ENCODE data around the gene TSC2. TPM values are rescaled to one million over a fixed set of nuclear protein-coding genes. Genes with fewer than 3 reads are reported as not detected.
A peak's percentile ranks its signal among the peaks of the same experiment; 100 is the strongest.

Gene TSC2
- 100 to 1,000 TPM in 1 of 2 donors, 10 to 100 TPM in 1; 86.3 to 168 TPM for total RNA-seq

GRCh38 chr16:2047330-2048115 lies at the start of gene TSC2, which contains the start of gene NTHL1:
Gene TSC2 (plus strand): TSS chr16:2047985. CDS start chr16:2048616, 631 bp downstream.
Gene NTHL1 (minus strand): TSS chr16:2047834. CDS start chr16:2047823, 11 bp downstream.
- peaks cover 9% of the 10 kb centered on the region for H3K4me1 ChIP-seq (replicated peaks)
- peak; percentile 97 for DNase-seq (ENCODE audit: low spot score)
- peak within 1 kb of the TSS; percentile 91 for H3K4me3 ChIP-seq
- WGBS, result under 1% methylated on average over 57 of the region's 81 CpGs
- TF ChIP-seq POLR2A (IDR thresholded peaks at IDR 0.05), result no peak
- peak; percentile 29 to 91 (median 66) for TF ChIP-seq CTCF (IDR thresholded peaks at IDR 0.05)
- peak; percentile 97 for TF ChIP-seq POLR2AphosphoS5 (IDR thresholded peaks at IDR 0.05)
- no peaks in the 10 kb centered on the region for H3K9me3 ChIP-seq
- H3K36me3 ChIP-seq, result no peaks in the 10 kb centered on the region
- intact Hi-C loops (cut with DNase I), result no loop called here
- peak within 1 kb of the TSS; percentile 66 to 73 for H3K27ac ChIP-seq
- no peaks in the 10 kb centered on the region for H3K27me3 ChIP-seq (replicated peaks; ENCODE audit: insufficient read depth)

GRCh38 chr16:1998360-1998835 lies 49.4 kb upstream of the TSC2 start:
- H3K27me3 ChIP-seq (replicated peaks; ENCODE audit: insufficient read depth), result no peaks in the 10 kb centered on the region
- WGBS, result 88% methylated on average over 26 of the region's 27 CpGs
- H3K4me3 ChIP-seq, result no peak overlapping the region
- H3K27ac ChIP-seq, result peak overlapping the region in 1 of 2 donors; percentile 14
- no peaks in the 10 kb centered on the region for H3K9me3 ChIP-seq
- TF ChIP-seq POLR2AphosphoS5 (IDR thresholded peaks at IDR 0.05) (no peak), CTCF (IDR thresholded peaks at IDR 0.05) (no peak), POLR2A (IDR thresholded peaks at IDR 0.05) (no peak)
- intact Hi-C loops (cut with DNase I), result no loop called here
- DNase-seq (ENCODE audit: low spot score), result no peak
- peaks cover 12 to 32% of the 10 kb centered on the region in 2 donors for H3K36me3 ChIP-seq
- H3K4me1 ChIP-seq (replicated peaks), result no peaks in the 10 kb centered on the region

GRCh38 chr16:1998852-1999801 lies 48.7 kb upstream of the TSC2 start:
- Histone ChIP-seq H3K36me3 (peaks cover 12 to 32% of the 10 kb centered on the region in 2 donors), H3K4me1 (replicated peaks) (peaks cover 3% of the 10 kb centered on the region), H3K9me3 (no peaks in the 10 kb centered on the region), H3K27ac (no peak overlapping the region), H3K27me3 (replicated peaks; ENCODE audit: insufficient read depth) (no peaks in the 10 kb centered on the region), H3K4me3 (no peak overlapping the region)
- intact Hi-C loops (cut with DNase I), result no loop called here
- no peak for DNase-seq (ENCODE audit: low spot score)
- 91% methylated on average over 32 of the region's 39 CpGs for WGBS
- TF ChIP-seq POLR2A (IDR thresholded peaks at IDR 0.05) (no peak), POLR2AphosphoS5 (IDR thresholded peaks at IDR 0.05) (no peak), CTCF (IDR thresholded peaks at IDR 0.05) (no peak)

GRCh38 chr16:1999866-2000514 lies 47.8 kb upstream of the TSC2 start:
- Histone ChIP-seq H3K27me3 (replicated peaks; ENCODE audit: insufficient read depth) (no peaks in the 10 kb centered on the region), H3K36me3 (peaks cover 12 to 32% of the 10 kb centered on the region in 2 donors), H3K27ac (no peak overlapping the region), H3K4me1 (replicated peaks) (peaks cover 5% of the 10 kb centered on the region), H3K9me3 (no peaks in the 10 kb centered on the region), H3K4me3 (no peak overlapping the region)
- WGBS, result 87% methylated on average over 26 of the region's 28 CpGs
- intact Hi-C loops (cut with DNase I), result no loop called here
- TF ChIP-seq POLR2AphosphoS5 (IDR thresholded peaks at IDR 0.05) (no peak), CTCF (IDR thresholded peaks at IDR 0.05) (no peak), POLR2A (IDR thresholded peaks at IDR 0.05) (no peak)
- DNase-seq (ENCODE audit: low spot score), result no peak
